ENCODE results near the gene RNF115. TPM values are rescaled to one million over a fixed set of nuclear protein-coding genes. Genes with fewer than 3 reads are reported as not detected.
A peak's percentile ranks its signal among the peaks of the same experiment; 100 is the strongest.
"Not testable (repeated sequence)": the region's sequence is repeated elsewhere in the genome, so short reads cannot be mapped to it uniquely, and the experiment has no call there.

The RNF115 gene
- total RNA-seq, 8 experiments from 2014 or later = 7.2 to 18.7 (median 16.3) TPM

DNA sequence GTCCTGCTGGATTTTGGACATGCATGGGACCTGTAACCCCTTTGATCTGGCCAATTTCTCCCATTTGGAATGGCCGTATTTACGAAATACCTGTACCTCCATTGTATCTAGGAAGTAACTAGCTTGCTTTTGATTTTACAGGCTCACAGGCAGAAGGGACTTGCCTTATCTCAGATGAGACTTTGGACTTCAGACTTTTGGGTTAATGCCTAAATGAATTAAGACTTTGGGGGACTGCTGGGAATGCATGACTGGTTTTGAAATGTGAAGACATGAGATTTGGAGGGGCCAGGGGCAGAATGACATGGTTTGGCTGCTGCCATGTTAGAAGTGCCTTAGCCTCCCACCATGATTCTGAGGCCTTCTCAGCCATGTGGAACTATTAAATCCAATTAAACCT is 61.9 kb downstream of the RNF115 start:
- 60 to 100% (median 100%) methylated on average over 1 to 2 of the region's 2 CpGs; no CpG with 5 or more reads in 5 of the 10 experiments for WGBS, 10 experiments
- in situ Hi-C loops (cut with MboI; ENCODE audit: low pct_unique_long_range_greater_than_20kb in 2 of 9, low sequenced_read_pairs in 9 of 9, unreplicated experiment in 9 of 9) = loop anchor here in 1 of 9 experiments (25.0 kb wide), 1 partner anchor 100 kb away; the partner anchor contains the start of gene PIAS3
- not testable (repeated sequence) for H3K4me1 ChIP-seq (replicated peaks in 1 of 2); H3K27ac ChIP-seq; H3K4me3 ChIP-seq; ATAC-seq (replicated peaks in 6 of 8)

GRCh38 chr1:145761498-145761897 is 62.4 kb downstream of the RNF115 start:
- WGBS, 10 experiments = 90 to 100% (median 98%) methylated on average over 1 to 8 of the region's 11 CpGs; no CpG with 5 or more reads in 4 of the 10 experiments
- H3K27ac ChIP-seq; ATAC-seq (replicated peaks in 6 of 8); H3K4me3 ChIP-seq; H3K4me1 ChIP-seq (replicated peaks in 1 of 2): not testable (repeated sequence)
- in situ Hi-C loops (cut with MboI; ENCODE audit: low pct_unique_long_range_greater_than_20kb in 2 of 9, low sequenced_read_pairs in 9 of 9, unreplicated experiment in 9 of 9) = loop anchor here in 1 of 9 experiments (25.0 kb wide), 1 partner anchor 101 kb away; the partner anchor contains the start of gene PIAS3

DNA sequence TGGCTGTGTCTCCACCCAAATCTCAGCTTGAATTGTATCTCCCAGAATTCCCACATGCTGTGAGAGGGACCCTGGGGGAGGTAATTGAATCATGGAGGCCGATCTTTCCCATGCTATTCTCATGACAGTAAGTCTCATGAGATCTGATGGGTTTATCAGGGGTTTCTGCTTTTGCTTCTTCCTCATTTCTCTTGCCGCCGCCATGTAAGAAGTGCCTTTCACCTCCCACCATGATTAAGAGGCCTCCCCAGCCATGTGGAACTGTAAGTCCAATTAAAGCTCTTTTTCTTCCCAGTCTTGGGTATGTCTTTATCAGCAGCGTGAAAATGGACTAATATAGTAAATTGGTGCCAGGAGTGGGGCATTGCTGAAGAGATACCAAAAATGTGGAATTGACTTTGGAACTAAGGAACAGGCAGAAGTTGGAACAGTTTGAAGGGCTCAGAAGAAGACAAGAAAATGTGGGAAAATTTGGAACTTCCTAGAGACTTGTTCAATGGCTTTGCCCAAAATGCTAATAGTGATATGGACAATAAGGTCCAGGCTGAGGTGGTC is 63.4 kb downstream of the RNF115 start:
- H3K4me3 ChIP-seq; H3K27ac ChIP-seq; H3K4me1 ChIP-seq (replicated peaks in 1 of 2); ATAC-seq (replicated peaks in 6 of 8): not testable (repeated sequence)
- WGBS, 10 experiments = 70 to 100% (median 96%) methylated on average over 1 to 4 of the region's 4 CpGs; no CpG with 5 or more reads in 3 of the 10 experiments
- in situ Hi-C loops (cut with MboI; ENCODE audit: low pct_unique_long_range_greater_than_20kb in 2 of 9, low sequenced_read_pairs in 9 of 9, unreplicated experiment in 9 of 9) = loop anchor here in 1 of 9 experiments (25.0 kb wide), 1 partner anchor 102 kb away; the partner anchor contains the start of gene PIAS3

DNA sequence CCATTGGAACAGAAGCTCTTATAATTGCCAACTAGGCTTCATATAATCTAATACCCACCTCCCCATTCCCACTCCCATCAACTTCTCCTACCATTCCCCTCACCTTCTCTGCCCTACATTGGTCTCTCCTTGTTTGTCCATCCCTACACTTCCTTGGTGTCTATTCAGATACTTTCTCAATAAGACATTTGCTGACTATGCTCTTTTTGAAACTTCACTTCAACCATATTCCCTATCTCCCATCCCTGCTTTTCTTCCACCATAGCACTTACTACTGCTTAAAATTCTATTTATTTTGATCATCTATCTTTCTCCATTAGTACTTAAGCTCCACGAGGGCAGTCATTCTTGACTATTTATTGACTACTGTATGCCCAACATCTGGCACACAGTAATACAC is 64.2 kb downstream of the RNF115 start:
- 14 to 100% (median 100%) methylated on average over 1 of the region's 1 CpG; no CpG with 5 or more reads in 1 of the 10 experiments for WGBS, 10 experiments
- in situ Hi-C loops (cut with MboI; ENCODE audit: low pct_unique_long_range_greater_than_20kb in 2 of 9, low sequenced_read_pairs in 9 of 9, unreplicated experiment in 9 of 9) = loop anchor here in 1 of 9 experiments (25.0 kb wide), 1 partner anchor 103 kb away; the partner anchor contains the start of gene PIAS3
- ATAC-seq (replicated peaks in 6 of 8) = no peak
- Histone ChIP-seq H3K4me1 (replicated peaks in 1 of 2) (no peaks in the 10 kb centered on the region), H3K4me3 (no peak overlapping the region), H3K27ac (no peak overlapping the region)

GRCh38 chr1:145758575-145758974 is 65.3 kb downstream of the RNF115 start:
- H3K4me3 ChIP-seq = no peak overlapping the region
- H3K27ac ChIP-seq = no peak overlapping the region
- ATAC-seq (replicated peaks in 6 of 8) = no peak
- in situ Hi-C loops (cut with MboI; ENCODE audit: low pct_unique_long_range_greater_than_20kb in 2 of 9, low sequenced_read_pairs in 9 of 9, unreplicated experiment in 9 of 9) = loop anchor here in 1 of 9 experiments (25.0 kb wide), 1 partner anchor 104 kb away; the partner anchor contains the start of gene PIAS3
- no peaks in the 10 kb centered on the region for H3K4me1 ChIP-seq (replicated peaks in 1 of 2)
- WGBS, 10 experiments = 44 to 100% (median 92%) methylated on average over 1 of the region's 1 CpG; no CpG with 5 or more reads in 1 of the 10 experiments

DNA sequence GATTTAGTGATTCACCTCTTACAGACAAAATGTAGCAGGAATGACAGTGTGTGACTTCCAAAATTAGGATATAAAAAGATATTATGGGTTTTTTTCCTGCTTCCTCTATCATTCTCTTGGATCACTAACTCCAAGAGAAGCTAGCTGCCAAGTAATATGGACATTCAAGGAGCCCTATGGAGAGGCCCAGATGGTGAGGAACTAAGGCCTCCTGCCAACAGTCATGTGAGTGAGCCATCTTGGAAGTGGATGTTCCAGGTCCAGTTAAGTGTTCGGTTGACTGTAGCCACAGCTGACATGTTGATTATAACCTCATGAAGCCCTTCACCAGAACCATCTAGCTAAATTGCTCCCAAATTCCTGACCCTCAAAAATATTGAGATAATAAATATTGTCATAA is 65.8 kb downstream of the RNF115 start:
- 88 to 100% (median 100%) methylated on average over 1 of the region's 1 CpG; no CpG with 5 or more reads in 5 of the 10 experiments for WGBS, 10 experiments
- peak in 2 of 8 experiments; percentile 17 to 32 for ATAC-seq (replicated peaks in 6 of 8)
- no peaks in the 10 kb centered on the region for H3K4me1 ChIP-seq (replicated peaks in 1 of 2)
- in situ Hi-C loops (cut with MboI; ENCODE audit: low pct_unique_long_range_greater_than_20kb in 2 of 9, low sequenced_read_pairs in 9 of 9, unreplicated experiment in 9 of 9) = loop anchor here in 1 of 9 experiments (25.0 kb wide), 1 partner anchor 104 kb away; the partner anchor contains the start of gene PIAS3
- H3K4me3 ChIP-seq = no peak overlapping the region
- no peak overlapping the region for H3K27ac ChIP-seq

DNA sequence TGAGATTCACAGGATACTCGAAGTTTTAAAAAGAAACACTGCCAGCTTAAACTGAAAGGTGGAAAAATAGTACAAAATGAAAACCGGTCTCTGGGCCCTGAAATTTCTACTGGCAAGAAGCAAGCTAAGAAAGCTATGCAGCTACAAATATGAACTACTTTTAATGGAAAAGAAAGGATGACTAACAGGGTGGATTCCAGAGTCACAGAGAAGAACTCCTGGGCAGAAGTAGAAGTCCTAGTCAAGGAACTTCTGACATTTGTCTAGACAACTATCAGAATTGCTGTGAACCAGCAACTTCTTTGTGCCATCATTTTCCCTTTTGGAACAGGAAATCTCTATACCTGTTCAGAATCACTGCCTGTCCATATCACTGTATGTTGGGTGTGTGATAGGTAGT is 66.5 kb downstream of the RNF115 start:
- 75 to 100% (median 92%) methylated on average over 1 to 2 of the region's 2 CpGs; no CpG with 5 or more reads in 3 of the 10 experiments for WGBS, 10 experiments
- peak in 2 of 8 experiments; percentile 33 to 34 for ATAC-seq (replicated peaks in 6 of 8)
- no peaks in the 10 kb centered on the region for H3K4me1 ChIP-seq (replicated peaks in 1 of 2)
- in situ Hi-C loops (cut with MboI; ENCODE audit: low pct_unique_long_range_greater_than_20kb in 2 of 9, low sequenced_read_pairs in 9 of 9, unreplicated experiment in 9 of 9) = loop anchor here in 1 of 9 experiments (25.0 kb wide), 1 partner anchor 105 kb away; the partner anchor contains the start of gene PIAS3
- no peak overlapping the region for H3K27ac ChIP-seq
- no peak overlapping the region for H3K4me3 ChIP-seq

- WGBS, 10 experiments = 19 to 94% (median 90%) methylated on average over 2 to 5 of the region's 5 CpGs; no CpG with 5 or more reads in 1 of the 10 experiments
- H3K4me3 ChIP-seq = no peak overlapping the region
These were observed 72.3 kb downstream of the RNF115 start for GRCh38 chr1:145751491-145752037.

DNA sequence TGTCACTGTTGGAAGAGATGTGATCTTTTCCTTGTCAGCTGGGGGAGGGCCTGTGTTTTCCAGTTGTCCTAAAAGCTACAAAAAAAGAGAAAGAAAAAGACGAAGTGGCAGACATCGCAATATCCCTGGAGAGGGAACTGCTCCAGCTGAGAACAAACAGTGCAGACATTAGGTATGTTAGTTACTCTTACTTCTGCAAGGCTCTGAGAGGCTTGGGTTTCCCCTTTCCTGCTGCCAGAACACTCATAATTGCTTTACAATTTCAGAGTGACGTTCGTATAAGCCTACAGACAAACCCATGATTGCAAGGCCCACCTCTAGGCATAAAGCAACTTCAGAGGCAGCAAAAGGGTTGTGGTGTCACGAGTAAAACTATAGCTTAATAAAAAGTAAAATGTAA is 73.5 kb downstream of the RNF115 start:
- H3K4me1 ChIP-seq (replicated peaks in 1 of 2) = no peaks in the 10 kb centered on the region
- 56 to 100% (median 86%) methylated on average over 1 to 5 of the region's 5 CpGs; no CpG with 5 or more reads in 1 of the 10 experiments for WGBS, 10 experiments
- no peak for ATAC-seq (replicated peaks in 6 of 8)
- no peak overlapping the region for H3K27ac ChIP-seq
- in situ Hi-C loops (cut with MboI; ENCODE audit: low pct_unique_long_range_greater_than_20kb in 2 of 9, low sequenced_read_pairs in 9 of 9, unreplicated experiment in 9 of 9) = loop anchor here in 1 of 9 experiments (25.0 kb wide), 1 partner anchor 112 kb away; the partner anchor contains the start of gene PIAS3
- H3K4me3 ChIP-seq = no peak overlapping the region

More at GRCh38 chr1:145751491-145752037, 72.3 kb downstream of the RNF115 start:
- peak in 7 of 8 experiments; percentile 14 to 72 (median 66) for ATAC-seq (replicated peaks in 6 of 8)
- in situ Hi-C loops (cut with MboI; ENCODE audit: low pct_unique_long_range_greater_than_20kb in 2 of 9, low sequenced_read_pairs in 9 of 9, unreplicated experiment in 9 of 9) = loop anchor here in 1 of 9 experiments (25.0 kb wide), 1 partner anchor 111 kb away; the partner anchor contains the start of gene PIAS3
- Histone ChIP-seq H3K27ac (no peak overlapping the region), H3K4me1 (replicated peaks in 1 of 2) (no peaks in the 10 kb centered on the region)

GRCh38 chr1:145747398-145748247 is 76.3 kb downstream of the RNF115 start:
- Histone ChIP-seq H3K4me3 (no peak overlapping the region), H3K4me1 (replicated peaks in 1 of 2) (no peaks in the 10 kb centered on the region), H3K27ac (no peak overlapping the region)
- in situ Hi-C loops (cut with MboI; ENCODE audit: low pct_unique_long_range_greater_than_20kb in 2 of 9, low sequenced_read_pairs in 9 of 9, unreplicated experiment in 9 of 9) = no loop called here
- WGBS, 10 experiments = 87 to 100% (median 94%) methylated on average over 2 to 9 of the region's 9 CpGs
- ATAC-seq (replicated peaks in 6 of 8) = no peak

DNA sequence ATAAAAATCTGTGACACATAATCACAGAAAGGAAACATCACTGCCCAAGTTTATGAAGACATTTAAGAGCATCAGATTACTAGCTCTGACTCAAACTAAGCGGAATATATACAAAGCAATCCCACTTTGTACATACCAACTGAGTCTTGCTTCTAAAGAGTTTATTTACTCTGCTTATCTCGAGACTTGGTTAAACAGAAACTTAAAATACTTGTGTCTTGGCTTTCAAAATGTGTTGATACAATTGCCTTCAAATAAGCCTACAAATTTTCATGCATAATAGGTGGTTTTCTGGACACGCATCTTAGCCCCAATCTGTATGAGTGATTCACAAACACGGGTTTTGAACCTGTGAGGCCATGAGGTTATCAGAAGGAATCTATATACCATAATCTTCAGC is 83.6 kb downstream of the RNF115 start:
- ATAC-seq (replicated peaks in 6 of 8) = no peak
- Histone ChIP-seq H3K4me1 (replicated peaks in 1 of 2) (no peaks in the 10 kb centered on the region), H3K27ac (no peak overlapping the region), H3K4me3 (no peak overlapping the region)
- 64 to 98% (median 95%) methylated on average over 2 to 4 of the region's 4 CpGs; no CpG with 5 or more reads in 1 of the 10 experiments for WGBS, 10 experiments
- in situ Hi-C loops (cut with MboI; ENCODE audit: low pct_unique_long_range_greater_than_20kb in 2 of 9, low sequenced_read_pairs in 9 of 9, unreplicated experiment in 9 of 9) = no loop called here

DNA sequence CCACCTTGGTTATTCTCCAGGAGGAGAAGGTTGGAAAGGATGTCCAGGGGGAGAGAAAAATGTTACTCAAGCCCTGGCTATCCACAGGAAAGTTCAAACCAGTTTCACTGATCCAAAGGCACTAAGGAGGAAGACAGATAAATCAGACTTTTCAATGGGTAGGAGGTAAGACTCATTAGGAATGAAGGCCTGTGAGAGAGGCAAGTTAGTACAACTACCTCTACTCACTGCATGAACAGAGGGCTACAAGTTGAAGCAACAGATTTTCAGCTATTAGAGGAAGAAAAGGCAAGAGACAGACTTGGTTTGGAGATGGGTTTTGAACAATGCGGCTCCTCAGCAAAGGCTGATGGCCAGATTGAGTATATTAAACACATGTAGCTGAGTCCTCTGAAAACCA is 87.7 kb downstream of the RNF115 start:
- no peak for ATAC-seq (replicated peaks in 6 of 8)
- WGBS, 10 experiments = 80 to 100% (median 100%) methylated on average over 1 of the region's 1 CpG; no CpG with 5 or more reads in 5 of the 10 experiments
- no peak overlapping the region for H3K27ac ChIP-seq
- no peaks in the 10 kb centered on the region for H3K4me1 ChIP-seq (replicated peaks in 1 of 2)
- no peak overlapping the region for H3K4me3 ChIP-seq
- in situ Hi-C loops (cut with MboI; ENCODE audit: low pct_unique_long_range_greater_than_20kb in 2 of 9, low sequenced_read_pairs in 9 of 9, unreplicated experiment in 9 of 9) = no loop called here
